HCT116 (cell line): ENCODE measurements around the gene THADA. TPM values are rescaled to one million over a fixed set of nuclear protein-coding genes. Genes with fewer than 3 reads are reported as not detected.

Source experiments
- ATAC-seq: fragments of 200-7000 bp; cut with Tn5 transposase; 2 replicates; pipeline ENCODE4 v1.9.1; 2020; ENCODE audit warnings: mild to moderate bottlenecking, moderate library complexity
- BruUV-seq: library from RNA; stranded (reverse); fragments of 400-500 nt; replicated peaks from 2 replicates; lab custom pipeline; 2021; lab: Mats Ljungman, UMichigan
- CTCF ChIA-PET: fragments of 300-600 bp; sonication (Branson Sonifier 250); formaldehyde crosslinking; loops from one replicate; lab custom pipeline; 2021; ENCODE audit warnings: antibody characterized with exemption; lab: Charles Lee
- POLR2A ChIA-PET: fragments of 300-600, 350-600 bp; sonication (Branson Sonifier 250); formaldehyde crosslinking; loops from one replicate; lab custom pipeline; 2021; ENCODE audit warnings: antibody characterized with exemption; lab: Charles Lee
- RAD21 ChIA-PET, 2 experiments: fragments of 300-600 bp; sonication (Branson Sonifier 250); formaldehyde crosslinking; loops; one replicate each; lab custom pipeline; 2023; ENCODE audit warnings: low total read pairs in 2 of 2; ENCODE audit not compliant: uncharacterized antibody in 2 of 2, unreplicated experiment in 2 of 2, low non-redundant PET in 1 of 2; lab: Charles Lee
- DNase-seq: peaks from one replicate; pipeline ENCODE4 v3.0.0-alpha.2; 2010; ENCODE audit warnings: low read depth, low spot score
- H2AFZ ChIP-seq: fragments of 200-600 bp; shearing (Covaris generic), sonication (generic); 2 replicates; pipeline ENCODE4 v1.6.1; 2017; ENCODE audit warnings: low read depth, mixed run types, mixed read lengths, antibody characterized with exemption, low read length; ENCODE audit not compliant: poor library complexity, severe bottlenecking
- H3K27ac ChIP-seq: 2 replicates; pipeline ENCODE4 v1.5.1; 2012; ENCODE audit warnings: low read depth, low read length
- H3K27me3 ChIP-seq: fragments of 200-600 bp; sonication (generic); 2 replicates; pipeline ENCODE4 v1.6.1; 2016; ENCODE audit warnings: mixed run types, low read length, mixed read lengths; ENCODE audit not compliant: insufficient read depth
- H3K36me3 ChIP-seq, 2 experiments: fragments of 200-500 bp in 1 of 2; fragments of 200-600 bp in 1 of 2; sonication (Bioruptor generic) in 1 of 2; sonication (generic) in 1 of 2; 2 replicates each; pipeline versions ENCODE4 v1.5.1 to v1.6.1; 2014 to 2016; ENCODE audit warnings: low read length in 2 of 2, inconsistent platforms in 1 of 2, mixed read lengths in 1 of 2, mixed run types in 1 of 2; ENCODE audit not compliant: insufficient read depth in 2 of 2, control insufficient read depth in 1 of 2
- H3K4me1 ChIP-seq, 2 experiments: fragments of 200-600 bp in 1 of 2; sonication (generic) in 1 of 2; 2 replicates each; pipeline versions ENCODE4 v1.5.1 to v1.6.1; 2012 to 2017; ENCODE audit warnings: low read length in 2 of 2, inconsistent platforms in 1 of 2, mild to moderate bottlenecking in 1 of 2, mixed read lengths in 1 of 2, mixed run types in 1 of 2, moderate library complexity in 1 of 2; ENCODE audit not compliant: insufficient read depth in 2 of 2, control insufficient read depth in 1 of 2
- H3K4me2 ChIP-seq: fragments of 200-600 bp; sonication (generic); 2 replicates; pipeline ENCODE4 v1.6.1; 2017; ENCODE audit warnings: mixed run types, low read length, mixed read lengths
- H3K4me3 ChIP-seq, 2 experiments: fragments of 200-600 bp in 1 of 2; sonication (generic) in 1 of 2; replicated peaks in 1 of 2; 2 replicates each; pipeline ENCODE4 v1.5.1; 2011 to 2016; ENCODE audit warnings: low read length in 2 of 2, control low read depth in 1 of 2, low read depth in 1 of 2, mild to moderate bottlenecking in 1 of 2, mixed read lengths in 1 of 2, mixed run types in 1 of 2
- H3K79me2 ChIP-seq: fragments of 200-600 bp; sonication (generic); 2 replicates; pipeline ENCODE4 v1.6.1; 2017; ENCODE audit warnings: mild to moderate bottlenecking, mixed run types, low read length, moderate library complexity, mixed read lengths; ENCODE audit not compliant: insufficient read depth
- H3K9ac ChIP-seq: fragments of 200-600 bp; sonication (generic); 2 replicates; pipeline ENCODE4 v1.6.1; 2016; ENCODE audit warnings: low read length, mixed read lengths
- H3K9me2 ChIP-seq: fragments of 200-600 bp; sonication (generic), shearing (Covaris generic); 2 replicates; pipeline ENCODE4 v1.6.1; 2017; ENCODE audit warnings: mixed run types, mild to moderate bottlenecking, moderate library complexity; ENCODE audit not compliant: insufficient read depth
- H3K9me3 ChIP-seq, 2 experiments: fragments of 200-500 bp in 1 of 2; fragments of 200-600 bp in 1 of 2; sonication (Bioruptor generic) in 1 of 2; sonication (generic) in 1 of 2; 2 replicates each; pipeline ENCODE4 v1.6.1; 2014 to 2017; ENCODE audit warnings: low read length in 2 of 2, mixed read lengths in 2 of 2, inconsistent platforms in 1 of 2, low read depth in 1 of 2, mild to moderate bottlenecking in 1 of 2, mixed run types in 1 of 2, moderate library complexity in 1 of 2; ENCODE audit not compliant: control insufficient read depth in 1 of 2, insufficient read depth in 1 of 2
- H4K20me1 ChIP-seq: fragments of 200-600 bp; sonication (generic), shearing (Covaris generic); 2 replicates; pipeline ENCODE4 v1.6.1; 2017; ENCODE audit warnings: mixed run types, mild to moderate bottlenecking, moderate library complexity; ENCODE audit not compliant: insufficient read depth
- ATF3 ChIP-seq: IDR thresholded peaks from 2 replicates; pipeline ENCODE4 v1.6.1; 2012
- CTCF ChIP-seq, 3 experiments: fragments of 200-600 bp in 1 of 3; sonication (generic) in 1 of 3; IDR thresholded peaks in 2 of 3; conservative IDR thresholded peaks in 1 of 3; 2 replicates each; pipeline ENCODE4 v1.5.1; 2012 to 2017; ENCODE audit warnings: low read depth in 2 of 3, low read length in 2 of 3, antibody characterized with exemption in 1 of 3, borderline replicate concordance in 1 of 3, control low read depth in 1 of 3, mild to moderate bottlenecking in 1 of 3, mixed read lengths in 1 of 3, mixed run types in 1 of 3, moderate library complexity in 1 of 3; ENCODE audit not compliant: insufficient read depth in 1 of 3
- ELF1 ChIP-seq: IDR thresholded peaks from 2 replicates; pipeline ENCODE4 v1.6.1; 2012; ENCODE audit warnings: low read depth, borderline replicate concordance
- EZH2 ChIP-seq: fragments of 200-600 bp; sonication (generic); IDR thresholded peaks from 2 replicates; pipeline ENCODE4 v1.6.1; 2017; ENCODE audit warnings: antibody characterized with exemption, mixed run types
- EZH2phosphoT487 ChIP-seq: fragments of 200-600 bp; IDR thresholded peaks from 2 replicates; pipeline ENCODE4 v1.6.1; 2018; ENCODE audit warnings: antibody characterized with exemption, borderline replicate concordance
- JUND ChIP-seq: IDR thresholded peaks from 2 replicates; pipeline ENCODE4 v1.6.1; 2012
- RAD21 ChIP-seq: IDR thresholded peaks from 2 replicates; pipeline ENCODE4 v1.6.1; 2012; ENCODE audit warnings: low read depth, mild to moderate bottlenecking
- REST ChIP-seq: IDR thresholded peaks from 2 replicates; pipeline ENCODE4 v1.6.1; 2012; ENCODE audit warnings: low read depth
- SRF ChIP-seq: IDR thresholded peaks from 2 replicates; pipeline ENCODE4 v1.6.1; 2012; ENCODE audit warnings: low read depth
- YY1 ChIP-seq: IDR thresholded peaks from 2 replicates; pipeline ENCODE4 v1.6.1; 2011; ENCODE audit warnings: low read length, low read depth, moderate library complexity, mild to moderate bottlenecking; ENCODE audit not compliant: insufficient replicate concordance; ENCODE audit errors: extremely low read depth
- intact Hi-C: fragments of 100-400 bp; cut with micrococcal nuclease; formaldehyde crosslinking; loops from 2 replicates; pipeline ENCODE4 v1.10.0; 2022
- total RNA-seq: library from RNA; stranded (reverse); gene quantifications from one replicate; pipeline ENCODE4 v1.2.1, GENCODE V29; 2021; ENCODE audit not compliant: unreplicated experiment

Gene THADA
- total RNA-seq, 1 experiment from 2014 or later: 30.7 TPM

GRCh38 chr2:43188561-43189386, 407.1 kb downstream of the THADA start:
- Histone ChIP-seq H3K79me2 (no peaks in the 10 kb centered on the region), H3K4me1 (peaks cover 26 to 45% of the 10 kb centered on the region in 2 experiments), H3K4me2 (no peak overlapping the region), H3K4me3 (no peak overlapping the region), H2AFZ (no peak overlapping the region), H3K27me3 (no peaks in the 10 kb centered on the region), H3K27ac (no peak overlapping the region), H3K9me3 (no peaks in the 10 kb centered on the region)
- ChIA-PET CTCF (no interaction called here), POLR2A (interaction anchor here (0.7 to 1.4 kb wide), 2 partner anchors 11 to 30 kb away, joined by 3 to 4 read pairs; no protein-coding TSS in a partner anchor)
- no peak for DNase-seq
- intact Hi-C loops: no loop called here
- TF ChIP-seq EZH2: no peak
- no peak for TF ChIP-seq RAD21
- no peak for TF ChIP-seq ATF3
- TF ChIP-seq JUND: no peak
- no peak for TF ChIP-seq REST
- TF ChIP-seq YY1: no peak
- TF ChIP-seq ELF1: no peak
- TF ChIP-seq SRF: no peak
- TF ChIP-seq CTCF (IDR thresholded peaks at IDR 0.05 in 2 of 3, conservative IDR thresholded peaks at IDR 0.05 in 1 of 3; ENCODE audit: borderline replicate concordance in 1 of 3, insufficient read depth in 1 of 3, low read depth in 2 of 3, low read length in 2 of 3): no peak
- TF ChIP-seq EZH2phosphoT487: no peak
- TF ChIP-seq, all 23 proteins: peak for 0
- Histone ChIP-seq H3K9me2 (no peaks in the 10 kb centered on the region), H4K20me1 (no peaks in the 10 kb centered on the region), H3K36me3 (no peaks in the 10 kb centered on the region), H3K9ac (no peak overlapping the region)
- RAD21 ChIA-PET: no interaction called here
- BruUV-seq: no TSS peak
- no peak for ATAC-seq
